ENCODE data around the gene GPNMB. TPM values are rescaled to one million over a fixed set of nuclear protein-coding genes. Genes with fewer than 3 reads are reported as not detected.

Gene GPNMB
- total and polyA plus RNA-seq, 4 donors, result 2.6 to 10.5 (median 4.9) TPM

DNA sequence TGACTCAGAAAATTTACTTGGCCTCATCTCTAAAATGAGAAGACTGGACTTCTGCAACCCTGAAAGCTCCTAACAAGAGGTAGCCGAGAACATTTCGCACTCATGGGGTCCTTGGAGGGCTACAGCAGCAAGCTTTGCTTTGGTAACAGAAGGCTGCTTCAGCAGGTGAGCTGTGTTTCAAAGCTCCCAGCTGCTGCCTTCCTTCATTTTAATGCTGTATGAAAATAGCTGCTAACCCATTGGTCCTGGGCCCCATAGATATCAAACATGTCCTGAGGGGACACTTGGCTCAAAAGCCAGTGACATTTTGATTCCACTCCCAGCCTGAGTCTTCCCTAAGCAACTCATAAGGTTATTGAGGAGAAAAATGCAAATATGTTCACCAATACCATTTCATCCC, 38.3 kb downstream of the GPNMB start (continued):
- TF ChIP-seq, protein P1, sequence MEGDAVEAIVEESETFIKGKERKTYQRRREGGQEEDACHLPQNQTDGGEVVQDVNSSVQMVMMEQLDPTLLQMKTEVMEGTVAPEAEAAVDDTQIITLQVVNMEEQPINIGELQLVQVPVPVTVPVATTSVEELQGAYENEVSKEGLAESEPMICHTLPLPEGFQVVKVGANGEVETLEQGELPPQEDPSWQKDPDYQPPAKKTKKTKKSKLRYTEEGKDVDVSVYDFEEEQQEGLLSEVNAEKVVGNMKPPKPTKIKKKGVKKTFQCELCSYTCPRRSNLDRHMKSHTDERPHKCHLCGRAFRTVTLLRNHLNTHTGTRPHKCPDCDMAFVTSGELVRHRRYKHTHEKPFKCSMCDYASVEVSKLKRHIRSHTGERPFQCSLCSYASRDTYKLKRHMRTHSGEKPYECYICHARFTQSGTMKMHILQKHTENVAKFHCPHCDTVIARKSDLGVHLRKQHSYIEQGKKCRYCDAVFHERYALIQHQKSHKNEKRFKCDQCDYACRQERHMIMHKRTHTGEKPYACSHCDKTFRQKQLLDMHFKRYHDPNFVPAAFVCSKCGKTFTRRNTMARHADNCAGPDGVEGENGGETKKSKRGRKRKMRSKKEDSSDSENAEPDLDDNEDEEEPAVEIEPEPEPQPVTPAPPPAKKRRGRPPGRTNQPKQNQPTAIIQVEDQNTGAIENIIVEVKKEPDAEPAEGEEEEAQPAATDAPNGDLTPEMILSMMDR (IDR thresholded peaks at IDR 0.05; ENCODE audit: low read depth, low read length, missing input control), result no peak
- TF ChIP-seq, protein P2, sequence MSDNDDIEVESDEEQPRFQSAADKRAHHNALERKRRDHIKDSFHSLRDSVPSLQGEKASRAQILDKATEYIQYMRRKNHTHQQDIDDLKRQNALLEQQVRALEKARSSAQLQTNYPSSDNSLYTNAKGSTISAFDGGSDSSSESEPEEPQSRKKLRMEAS (IDR thresholded peaks at IDR 0.05), result no peak
- no peak for TF ChIP-seq EGR1 (IDR thresholded peaks at IDR 0.05; ENCODE audit: low read depth in 2 of 2)
- TF ChIP-seq TAF1 (conservative IDR thresholded peaks at IDR 0.05), result no peak
- TF ChIP-seq YY1 (IDR thresholded peaks at IDR 0.05), result no peak
- TF ChIP-seq HNF4A (conservative IDR thresholded peaks at IDR 0.05), result no peak

DNA sequence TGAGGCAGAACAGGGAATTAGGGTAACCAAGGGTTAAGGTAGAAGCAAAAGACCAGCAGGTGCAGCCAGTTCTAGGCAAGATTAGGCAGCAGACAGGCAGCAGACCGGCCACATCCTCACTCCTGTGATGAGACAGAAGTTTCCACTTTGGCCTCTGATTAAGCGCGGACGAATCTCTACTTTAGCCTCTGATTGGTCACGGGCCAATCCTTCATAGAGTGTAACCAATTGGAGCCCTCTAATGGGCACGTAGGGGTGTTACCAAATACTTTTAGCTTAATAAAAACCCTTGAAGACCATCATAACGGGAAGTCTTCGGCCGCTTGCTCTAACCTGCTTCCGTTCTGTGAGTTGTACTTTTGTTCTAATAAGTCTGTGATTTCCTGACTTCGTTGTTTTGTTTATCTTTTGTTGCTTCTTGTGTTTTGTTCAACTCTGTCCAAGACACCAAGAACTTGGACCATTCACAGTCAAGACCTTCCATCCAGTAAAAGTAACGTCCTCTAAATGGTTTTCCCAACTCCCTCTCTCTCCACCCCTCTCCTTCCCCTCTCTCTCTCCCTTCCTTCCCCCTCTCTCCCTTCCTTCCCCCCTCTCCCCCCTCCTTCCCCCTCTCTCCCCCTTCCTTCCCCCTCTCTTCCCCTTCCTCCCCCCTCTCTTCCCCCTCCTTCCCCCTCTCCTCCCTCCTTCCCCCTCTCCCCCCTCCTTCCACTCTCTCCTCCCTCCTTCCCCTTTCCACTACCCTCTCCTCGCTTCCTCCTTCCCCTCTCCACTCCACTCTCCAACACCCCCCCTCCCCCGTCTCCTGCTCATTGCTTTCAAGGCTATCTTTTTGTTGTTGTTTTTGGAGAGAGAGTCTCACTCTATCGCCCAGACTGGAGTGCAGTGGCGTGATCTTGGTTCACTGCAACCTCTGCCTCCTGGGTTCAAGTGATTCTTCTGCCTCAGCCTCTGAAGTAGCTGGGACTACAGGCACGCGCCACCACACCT, 39.4 kb downstream of the GPNMB start:
- Histone ChIP-seq H3K4me3 (ENCODE audit: low read depth in 1 of 3, low read length in 3 of 3) (no peak overlapping the region), H3K9ac (ENCODE audit: low read depth in 1 of 2, low read length in 2 of 2) (no peak overlapping the region), H3K27me3 (ENCODE audit: control insufficient read depth in 4 of 4, insufficient read depth in 4 of 4, low read length in 3 of 4) (no peaks in the 10 kb centered on the region), H3K9me3 (ENCODE audit: control insufficient read depth in 4 of 4, low read length in 3 of 4) (no peaks in the 10 kb centered on the region), H3K36me3 (ENCODE audit: control insufficient read depth in 4 of 4, insufficient read depth in 3 of 4, low read depth in 1 of 4, low read length in 3 of 4) (no peaks in the 10 kb centered on the region), H3K27ac (ENCODE audit: low read depth in 1 of 2, low read length in 2 of 2) (no peak overlapping the region), H3K4me1 (ENCODE audit: control insufficient read depth in 4 of 4, insufficient read depth in 4 of 4, low read length in 3 of 4) (no peaks in the 10 kb centered on the region)
- 90% methylated on average over 18 of the region's 18 CpGs for WGBS
- no peak for DNase-seq (ENCODE audit: low spot score)
- TF ChIP-seq, protein P1 (IDR thresholded peaks at IDR 0.05; ENCODE audit: low read depth, low read length, missing input control), result no peak
- TF ChIP-seq, protein P3, sequence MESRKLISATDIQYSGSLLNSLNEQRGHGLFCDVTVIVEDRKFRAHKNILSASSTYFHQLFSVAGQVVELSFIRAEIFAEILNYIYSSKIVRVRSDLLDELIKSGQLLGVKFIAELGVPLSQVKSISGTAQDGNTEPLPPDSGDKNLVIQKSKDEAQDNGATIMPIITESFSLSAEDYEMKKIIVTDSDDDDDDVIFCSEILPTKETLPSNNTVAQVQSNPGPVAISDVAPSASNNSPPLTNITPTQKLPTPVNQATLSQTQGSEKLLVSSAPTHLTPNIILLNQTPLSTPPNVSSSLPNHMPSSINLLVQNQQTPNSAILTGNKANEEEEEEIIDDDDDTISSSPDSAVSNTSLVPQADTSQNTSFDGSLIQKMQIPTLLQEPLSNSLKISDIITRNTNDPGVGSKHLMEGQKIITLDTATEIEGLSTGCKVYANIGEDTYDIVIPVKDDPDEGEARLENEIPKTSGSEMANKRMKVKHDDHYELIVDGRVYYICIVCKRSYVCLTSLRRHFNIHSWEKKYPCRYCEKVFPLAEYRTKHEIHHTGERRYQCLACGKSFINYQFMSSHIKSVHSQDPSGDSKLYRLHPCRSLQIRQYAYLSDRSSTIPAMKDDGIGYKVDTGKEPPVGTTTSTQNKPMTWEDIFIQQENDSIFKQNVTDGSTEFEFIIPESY (IDR thresholded peaks at IDR 0.05), result no peak
- TF ChIP-seq, protein P4, sequence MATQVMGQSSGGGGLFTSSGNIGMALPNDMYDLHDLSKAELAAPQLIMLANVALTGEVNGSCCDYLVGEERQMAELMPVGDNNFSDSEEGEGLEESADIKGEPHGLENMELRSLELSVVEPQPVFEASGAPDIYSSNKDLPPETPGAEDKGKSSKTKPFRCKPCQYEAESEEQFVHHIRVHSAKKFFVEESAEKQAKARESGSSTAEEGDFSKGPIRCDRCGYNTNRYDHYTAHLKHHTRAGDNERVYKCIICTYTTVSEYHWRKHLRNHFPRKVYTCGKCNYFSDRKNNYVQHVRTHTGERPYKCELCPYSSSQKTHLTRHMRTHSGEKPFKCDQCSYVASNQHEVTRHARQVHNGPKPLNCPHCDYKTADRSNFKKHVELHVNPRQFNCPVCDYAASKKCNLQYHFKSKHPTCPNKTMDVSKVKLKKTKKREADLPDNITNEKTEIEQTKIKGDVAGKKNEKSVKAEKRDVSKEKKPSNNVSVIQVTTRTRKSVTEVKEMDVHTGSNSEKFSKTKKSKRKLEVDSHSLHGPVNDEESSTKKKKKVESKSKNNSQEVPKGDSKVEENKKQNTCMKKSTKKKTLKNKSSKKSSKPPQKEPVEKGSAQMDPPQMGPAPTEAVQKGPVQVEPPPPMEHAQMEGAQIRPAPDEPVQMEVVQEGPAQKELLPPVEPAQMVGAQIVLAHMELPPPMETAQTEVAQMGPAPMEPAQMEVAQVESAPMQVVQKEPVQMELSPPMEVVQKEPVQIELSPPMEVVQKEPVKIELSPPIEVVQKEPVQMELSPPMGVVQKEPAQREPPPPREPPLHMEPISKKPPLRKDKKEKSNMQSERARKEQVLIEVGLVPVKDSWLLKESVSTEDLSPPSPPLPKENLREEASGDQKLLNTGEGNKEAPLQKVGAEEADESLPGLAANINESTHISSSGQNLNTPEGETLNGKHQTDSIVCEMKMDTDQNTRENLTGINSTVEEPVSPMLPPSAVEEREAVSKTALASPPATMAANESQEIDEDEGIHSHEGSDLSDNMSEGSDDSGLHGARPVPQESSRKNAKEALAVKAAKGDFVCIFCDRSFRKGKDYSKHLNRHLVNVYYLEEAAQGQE (IDR thresholded peaks at IDR 0.05), result no peak
- TF ChIP-seq RXRA (IDR thresholded peaks at IDR 0.05) (no peak), FOXA2 (IDR thresholded peaks at IDR 0.05) (no peak), HNF4G (IDR thresholded peaks at IDR 0.05) (no peak), YY1 (IDR thresholded peaks at IDR 0.05) (no peak), EGR1 (IDR thresholded peaks at IDR 0.05; ENCODE audit: low read depth in 2 of 2) (no peak), GABPA (IDR thresholded peaks at IDR 0.05 in 1 of 2, conservative IDR thresholded peaks at IDR 0.05 in 1 of 2) (no peak), FOXA1 (IDR thresholded peaks at IDR 0.05) (no peak), RAD21 (IDR thresholded peaks at IDR 0.05) (no peak)
- TF ChIP-seq, protein P5, sequence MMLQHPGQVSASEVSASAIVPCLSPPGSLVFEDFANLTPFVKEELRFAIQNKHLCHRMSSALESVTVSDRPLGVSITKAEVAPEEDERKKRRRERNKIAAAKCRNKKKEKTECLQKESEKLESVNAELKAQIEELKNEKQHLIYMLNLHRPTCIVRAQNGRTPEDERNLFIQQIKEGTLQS (IDR thresholded peaks at IDR 0.05), result no peak

Measured in liver (tissue), 9 donors.